ENCODE measurements around the gene APLP1.
"Not testable (repeated sequence)": the region's sequence is repeated elsewhere in the genome, so short reads cannot be mapped to it uniquely, and the experiment has no call there.

The APLP1 gene

GRCh38 chr19:35885225-35885738 is 16.9 kb downstream of the APLP1 start:
- Histone ChIP-seq H3K4me3 (ENCODE audit: low read depth, low read length) (no peak overlapping the region), H3K27ac (ENCODE audit: low read depth, low read length) (no peak overlapping the region), H2AFZ (ENCODE audit: low read length, unreplicated experiment) (no peak overlapping the region), H3K36me3 (ENCODE audit: insufficient read depth, low read length) (no peaks in the 10 kb centered on the region), H3K79me2 (ENCODE audit: control insufficient read depth, insufficient read depth, low read length, unreplicated experiment) (no peaks in the 10 kb centered on the region), H3K4me1 (ENCODE audit: control insufficient read depth, insufficient read depth, low read length, unreplicated experiment) (no peaks in the 10 kb centered on the region), H3K27me3 (ENCODE audit: insufficient read depth, low read length) (no peaks in the 10 kb centered on the region)

- H3K27me3 ChIP-seq (ENCODE audit: insufficient read depth, low read length) = no peaks in the 10 kb centered on the region
- H3K36me3 ChIP-seq (ENCODE audit: insufficient read depth, low read length) = no peaks in the 10 kb centered on the region
- H3K4me3 ChIP-seq (ENCODE audit: low read depth, low read length) = no peak overlapping the region
- H3K79me2 ChIP-seq (ENCODE audit: control insufficient read depth, insufficient read depth, low read length, unreplicated experiment) = no peaks in the 10 kb centered on the region
- no peak overlapping the region for H2AFZ ChIP-seq (ENCODE audit: low read length, unreplicated experiment)
- H3K27ac ChIP-seq (ENCODE audit: low read depth, low read length) = no peak overlapping the region
- H3K4me1 ChIP-seq (ENCODE audit: control insufficient read depth, insufficient read depth, low read length, unreplicated experiment) = no peaks in the 10 kb centered on the region
Observed at GRCh38 chr19:35885904-35886303, 17.5 kb downstream of the APLP1 start.

GRCh38 chr19:35887197-35887596 is 18.8 kb downstream of the APLP1 start:
- Histone ChIP-seq H3K4me1 (ENCODE audit: control insufficient read depth, insufficient read depth, low read length, unreplicated experiment) (no peaks in the 10 kb centered on the region), H3K27ac (ENCODE audit: low read depth, low read length) (no peak overlapping the region), H2AFZ (ENCODE audit: low read length, unreplicated experiment) (no peak overlapping the region), H3K36me3 (ENCODE audit: insufficient read depth, low read length) (no peaks in the 10 kb centered on the region), H3K79me2 (ENCODE audit: control insufficient read depth, insufficient read depth, low read length, unreplicated experiment) (no peaks in the 10 kb centered on the region), H3K27me3 (ENCODE audit: insufficient read depth, low read length) (no peaks in the 10 kb centered on the region), H3K4me3 (ENCODE audit: low read depth, low read length) (no peak overlapping the region)

GRCh38 chr19:35888398-35888797 is 20.0 kb downstream of the APLP1 start:
- Histone ChIP-seq H3K36me3 (ENCODE audit: insufficient read depth, low read length) (no peaks in the 10 kb centered on the region), H3K27me3 (ENCODE audit: insufficient read depth, low read length) (no peaks in the 10 kb centered on the region), H3K79me2 (ENCODE audit: control insufficient read depth, insufficient read depth, low read length, unreplicated experiment) (no peaks in the 10 kb centered on the region), H3K27ac (ENCODE audit: low read depth, low read length) (no peak overlapping the region), H3K4me1 (ENCODE audit: control insufficient read depth, insufficient read depth, low read length, unreplicated experiment) (no peaks in the 10 kb centered on the region), H2AFZ (ENCODE audit: low read length, unreplicated experiment) (no peak overlapping the region), H3K4me3 (ENCODE audit: low read depth, low read length) (no peak overlapping the region)

GRCh38 chr19:35889370-35890112 is 21.2 kb downstream of the APLP1 start:
- Histone ChIP-seq H3K4me1 (ENCODE audit: control insufficient read depth, insufficient read depth, low read length, unreplicated experiment) (no peaks in the 10 kb centered on the region), H3K36me3 (ENCODE audit: insufficient read depth, low read length) (no peaks in the 10 kb centered on the region), H2AFZ (ENCODE audit: low read length, unreplicated experiment) (no peak overlapping the region), H3K27ac (ENCODE audit: low read depth, low read length) (no peak overlapping the region), H3K27me3 (ENCODE audit: insufficient read depth, low read length) (no peaks in the 10 kb centered on the region), H3K79me2 (ENCODE audit: control insufficient read depth, insufficient read depth, low read length, unreplicated experiment) (no peaks in the 10 kb centered on the region), H3K4me3 (ENCODE audit: low read depth, low read length) (no peak overlapping the region)

- Histone ChIP-seq H3K27ac (ENCODE audit: low read depth, low read length) (no peak overlapping the region), H3K79me2 (ENCODE audit: control insufficient read depth, insufficient read depth, low read length, unreplicated experiment) (no peaks in the 10 kb centered on the region), H2AFZ (ENCODE audit: low read length, unreplicated experiment) (no peak overlapping the region), H3K27me3 (ENCODE audit: insufficient read depth, low read length) (no peaks in the 10 kb centered on the region), H3K36me3 (ENCODE audit: insufficient read depth, low read length) (no peaks in the 10 kb centered on the region), H3K4me1 (ENCODE audit: control insufficient read depth, insufficient read depth, low read length, unreplicated experiment) (no peaks in the 10 kb centered on the region), H3K4me3 (ENCODE audit: low read depth, low read length) (no peak overlapping the region)
Observed at GRCh38 chr19:35890113-35890650, 21.8 kb downstream of the APLP1 start.

- not testable (repeated sequence) for H3K79me2 ChIP-seq (ENCODE audit: control insufficient read depth, insufficient read depth, low read length, unreplicated experiment); H2AFZ ChIP-seq (ENCODE audit: low read length, unreplicated experiment); H3K27ac ChIP-seq (ENCODE audit: low read depth, low read length); H3K36me3 ChIP-seq (ENCODE audit: insufficient read depth, low read length); H3K4me3 ChIP-seq (ENCODE audit: low read depth, low read length); H3K4me1 ChIP-seq (ENCODE audit: control insufficient read depth, insufficient read depth, low read length, unreplicated experiment); H3K27me3 ChIP-seq (ENCODE audit: insufficient read depth, low read length)
Observed at GRCh38 chr19:35891819-35892218, 23.4 kb downstream of the APLP1 start.

- Histone ChIP-seq H3K4me1 (ENCODE audit: control insufficient read depth, insufficient read depth, low read length, unreplicated experiment) (peaks cover 3% of the 10 kb centered on the region), H3K36me3 (ENCODE audit: insufficient read depth, low read length) (no peaks in the 10 kb centered on the region), H3K4me3 (ENCODE audit: low read depth, low read length) (no peak overlapping the region), H3K79me2 (ENCODE audit: control insufficient read depth, insufficient read depth, low read length, unreplicated experiment) (peaks cover 7% of the 10 kb centered on the region), H3K27me3 (ENCODE audit: insufficient read depth, low read length) (no peaks in the 10 kb centered on the region), H2AFZ (ENCODE audit: low read length, unreplicated experiment) (no peak overlapping the region), H3K27ac (ENCODE audit: low read depth, low read length) (no peak overlapping the region)
Observed at GRCh38 chr19:35894342-35894741, 26.0 kb downstream of the APLP1 start.

GRCh38 chr19:35895911-35896642 is 27.7 kb downstream of the APLP1 start:
- H3K27ac ChIP-seq (ENCODE audit: low read depth, low read length) = no peak overlapping the region
- H3K4me3 ChIP-seq (ENCODE audit: low read depth, low read length) = no peak overlapping the region
- H3K79me2 ChIP-seq (ENCODE audit: control insufficient read depth, insufficient read depth, low read length, unreplicated experiment) = peaks cover 9% of the 10 kb centered on the region
- H3K4me1 ChIP-seq (ENCODE audit: control insufficient read depth, insufficient read depth, low read length, unreplicated experiment) = peaks cover 6% of the 10 kb centered on the region
- H2AFZ ChIP-seq (ENCODE audit: low read length, unreplicated experiment) = no peak overlapping the region
- no peaks in the 10 kb centered on the region for H3K27me3 ChIP-seq (ENCODE audit: insufficient read depth, low read length)
- H3K36me3 ChIP-seq (ENCODE audit: insufficient read depth, low read length) = no peaks in the 10 kb centered on the region

- Histone ChIP-seq H3K27me3 (ENCODE audit: insufficient read depth, low read length) (no peaks in the 10 kb centered on the region), H3K4me3 (ENCODE audit: low read depth, low read length) (no peak overlapping the region), H3K4me1 (ENCODE audit: control insufficient read depth, insufficient read depth, low read length, unreplicated experiment) (peaks cover 9% of the 10 kb centered on the region), H2AFZ (ENCODE audit: low read length, unreplicated experiment) (no peak overlapping the region), H3K79me2 (ENCODE audit: control insufficient read depth, insufficient read depth, low read length, unreplicated experiment) (peaks cover 9% of the 10 kb centered on the region), H3K27ac (ENCODE audit: low read depth, low read length) (no peak overlapping the region), H3K36me3 (ENCODE audit: insufficient read depth, low read length) (no peaks in the 10 kb centered on the region)
Observed at GRCh38 chr19:35896643-35897040, 28.3 kb downstream of the APLP1 start.

Data from ACC112 (cell line).